Kidney (tissue), 14 donors: ENCODE results near the gene SPECC1. TPM values are rescaled to one million over a fixed set of nuclear protein-coding genes. Genes with fewer than 3 reads are reported as not detected.

Source experiments
- DNase-seq, 5 donors: peaks; one replicate each; pipeline ENCODE4 v3.0.0-alpha.2; 2013 to 2020
- FAIRE-seq: peaks from 2 replicates; lab custom pipeline; 2012; peaks lifted over from hg19 to GRCh38; lab: Jason Lieb, UNC
- H3K27ac ChIP-seq, 2 donors: one replicate each; pipeline ENCODE4 v1.7.0; 2013; ENCODE audit warnings: low read depth in 2 of 2, low read length in 2 of 2, inconsistent platforms in 1 of 2
- H3K27me3 ChIP-seq: one replicate; pipeline ENCODE4 v1.7.1; 2013; ENCODE audit warnings: low read length, inconsistent platforms; ENCODE audit not compliant: control insufficient read depth, insufficient read depth
- H3K36me3 ChIP-seq, 3 donors: one replicate each; pipeline versions ENCODE4 v1.7.0 to v1.7.1; 2013; ENCODE audit warnings: low read length in 3 of 3, control low read depth in 1 of 3, inconsistent platforms in 1 of 3; ENCODE audit not compliant: insufficient read depth in 3 of 3, control insufficient read depth in 2 of 3
- H3K4me1 ChIP-seq, 3 donors: one replicate each; pipeline versions ENCODE4 v1.7.0 to v1.7.1; 2013; ENCODE audit warnings: low read length in 3 of 3, inconsistent platforms in 1 of 3, low read depth in 1 of 3; ENCODE audit not compliant: control insufficient read depth in 2 of 3, insufficient read depth in 2 of 3
- H3K4me3 ChIP-seq, 3 donors: one replicate each; pipeline versions ENCODE4 v1.7.0 to v1.8.1; 2013; ENCODE audit warnings: low read length in 3 of 3, control low read depth in 1 of 3, inconsistent platforms in 1 of 3
- H3K9ac ChIP-seq, 3 donors: one replicate each; pipeline versions ENCODE4 v1.7.0 to v1.7.1; 2013; ENCODE audit warnings: low read length in 3 of 3, control low read depth in 1 of 3, inconsistent platforms in 1 of 3
- H3K9me3 ChIP-seq, 3 donors: one replicate each; pipeline versions ENCODE4 v1.7.0 to v1.7.1; 2013; ENCODE audit warnings: low read length in 3 of 3, control low read depth in 1 of 3, inconsistent platforms in 1 of 3; ENCODE audit not compliant: control insufficient read depth in 2 of 3, insufficient read depth in 1 of 3
- CTCF ChIP-seq: IDR thresholded peaks from 3 replicates; pipeline ENCODE4 v1.5.1; 2012; ENCODE audit warnings: mild to moderate bottlenecking, moderate library complexity, borderline replicate concordance; ENCODE audit not compliant: insufficient read depth; ENCODE audit errors: extremely low read depth
- intact Hi-C: fragments of 100-400 bp; cut with DNase I; formaldehyde crosslinking; loops from one replicate; pipeline ENCODE4 v1.11.1; 2022
- polyA plus RNA-seq: library from polyadenylated mRNA; stranded (reverse); fragments of 350-450 nt; fragmentation: Illumina TruSeq; extraction: RNeasy Lipid Tissue Mini Kit (QIAGEN cat#74804); gene quantifications from one replicate; pipeline ENCODE4 v1.2.3, GENCODE V29; 2014; ENCODE audit warnings: low read depth, low replicate concordance; ENCODE audit not compliant: insufficient read depth
- total RNA-seq: library from RNA; stranded (reverse); fragmentation: NEBNext Ultra II Directional; extraction: Animal tissue kit (Norgen Biotek cat#: 25700); gene quantifications from one replicate; pipeline ENCODE4 v1.2.1, GENCODE V29; 2021
- donor health status: control.
- donor health status: control.
- donor health status: control.
- donor health status: control.
- donor health status: control.
- donor health status: DM: yes; HTN: yes; CAD: no.
- donor health status: Normal renal cell carcinoma (clear cell type).

SPECC1 gene
- total and polyA plus RNA-seq, 2 donors from 2014 or later, result 7.6 to 29.1 TPM

GRCh38 chr17:20264996-20265395, 255.8 kb downstream of the SPECC1 start:
- Histone ChIP-seq H3K27me3 (no peaks in the 10 kb centered on the region), H3K36me3 (no peaks in the 10 kb centered on the region), H3K4me1 (peaks cover 0 to 4% (median 0%) of the 10 kb centered on the region in 3 donors), H3K9me3 (no peaks in the 10 kb centered on the region), H3K9ac (no peak overlapping the region), H3K27ac (no peak overlapping the region), H3K4me3 (no peak overlapping the region)
- TF ChIP-seq CTCF, result no peak
- DNase-seq (no peak), FAIRE-seq (no peak)
- intact Hi-C loops, result no loop called here

GRCh38 chr17:20266806-20267458, 257.8 kb downstream of the SPECC1 start:
- Histone ChIP-seq H3K9ac (no peak overlapping the region), H3K9me3 (no peaks in the 10 kb centered on the region), H3K36me3 (no peaks in the 10 kb centered on the region), H3K27ac (no peak overlapping the region), H3K4me1 (peaks cover 0 to 4% (median 0%) of the 10 kb centered on the region in 3 donors), H3K27me3 (no peaks in the 10 kb centered on the region), H3K4me3 (no peak overlapping the region)
- DNase-seq, result no peak
- no peak for FAIRE-seq
- no peak for TF ChIP-seq CTCF
- intact Hi-C loops, result no loop called here

GRCh38 chr17:20267459-20267842, 258.3 kb downstream of the SPECC1 start:
- H3K27me3 ChIP-seq, result no peaks in the 10 kb centered on the region

More at GRCh38 chr17:20267459-20267842, 258.3 kb downstream of the SPECC1 start:
- TF ChIP-seq CTCF, result no peak
- no peak for DNase-seq
- Histone ChIP-seq H3K36me3 (no peaks in the 10 kb centered on the region), H3K9ac (no peak overlapping the region), H3K27ac (no peak overlapping the region), H3K9me3 (no peaks in the 10 kb centered on the region), H3K4me1 (peaks cover 0 to 4% (median 0%) of the 10 kb centered on the region in 3 donors), H3K4me3 (no peak overlapping the region)
- FAIRE-seq, result no peak
- intact Hi-C loops, result no loop called here
